Measurements from ENCODE around the gene PPP1R9A.
A peak's percentile ranks its signal among the peaks of the same experiment; 100 is the strongest.

PPP1R9A gene

DNA sequence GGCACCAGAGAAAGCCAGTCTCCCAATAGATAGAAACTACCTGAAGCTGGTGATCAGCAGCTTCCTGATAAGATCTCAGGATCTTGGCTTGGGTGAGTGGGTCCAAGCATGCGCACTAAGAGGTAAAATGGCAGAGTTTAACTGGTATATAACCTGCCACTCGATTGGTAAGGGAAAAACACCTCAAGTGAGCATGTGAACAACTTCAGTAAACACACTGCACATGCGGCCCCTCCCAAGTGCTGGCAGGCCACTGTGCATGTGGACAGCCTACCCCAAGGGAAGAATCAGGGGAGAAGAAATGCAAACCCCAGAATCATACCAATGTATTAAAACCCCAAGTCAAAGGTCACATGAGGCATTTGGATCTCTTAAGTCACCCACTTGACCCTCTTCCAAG lies 434.6 kb downstream of the PPP1R9A start:
- no peaks in the 10 kb centered on the region for H3K9me3 ChIP-seq (ENCODE audit: insufficient read depth, low read depth, low read length)
- H2AFZ ChIP-seq (ENCODE audit: low read length), result no peak overlapping the region
- TF ChIP-seq, protein P1, sequence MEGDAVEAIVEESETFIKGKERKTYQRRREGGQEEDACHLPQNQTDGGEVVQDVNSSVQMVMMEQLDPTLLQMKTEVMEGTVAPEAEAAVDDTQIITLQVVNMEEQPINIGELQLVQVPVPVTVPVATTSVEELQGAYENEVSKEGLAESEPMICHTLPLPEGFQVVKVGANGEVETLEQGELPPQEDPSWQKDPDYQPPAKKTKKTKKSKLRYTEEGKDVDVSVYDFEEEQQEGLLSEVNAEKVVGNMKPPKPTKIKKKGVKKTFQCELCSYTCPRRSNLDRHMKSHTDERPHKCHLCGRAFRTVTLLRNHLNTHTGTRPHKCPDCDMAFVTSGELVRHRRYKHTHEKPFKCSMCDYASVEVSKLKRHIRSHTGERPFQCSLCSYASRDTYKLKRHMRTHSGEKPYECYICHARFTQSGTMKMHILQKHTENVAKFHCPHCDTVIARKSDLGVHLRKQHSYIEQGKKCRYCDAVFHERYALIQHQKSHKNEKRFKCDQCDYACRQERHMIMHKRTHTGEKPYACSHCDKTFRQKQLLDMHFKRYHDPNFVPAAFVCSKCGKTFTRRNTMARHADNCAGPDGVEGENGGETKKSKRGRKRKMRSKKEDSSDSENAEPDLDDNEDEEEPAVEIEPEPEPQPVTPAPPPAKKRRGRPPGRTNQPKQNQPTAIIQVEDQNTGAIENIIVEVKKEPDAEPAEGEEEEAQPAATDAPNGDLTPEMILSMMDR (conservative IDR thresholded peaks at IDR 0.05; ENCODE audit: low read length), result no peak
- TF ChIP-seq EZH2phosphoT487 (IDR thresholded peaks at IDR 0.05; ENCODE audit: borderline replicate concordance), result no peak
- no peak overlapping the region for H3K9ac ChIP-seq (ENCODE audit: low read depth, low read length, poor library complexity, severe bottlenecking)
- H3K4me1 ChIP-seq (ENCODE audit: insufficient read depth, low read length, poor library complexity, severe bottlenecking), result no peaks in the 10 kb centered on the region
- H3K79me2 ChIP-seq (ENCODE audit: insufficient read depth, low read length), result no peaks in the 10 kb centered on the region
- no peaks in the 10 kb centered on the region for H3K9me2 ChIP-seq (replicated peaks; ENCODE audit: low read depth, low read length)
- no peaks in the 10 kb centered on the region for H3K36me3 ChIP-seq (ENCODE audit: insufficient read depth, low read length)
- no peaks in the 10 kb centered on the region for H3F3A ChIP-seq (ENCODE audit: low read depth)
- H3K27me3 ChIP-seq (ENCODE audit: insufficient read depth, low read length, poor library complexity, severe bottlenecking), result no peaks in the 10 kb centered on the region
- no peaks in the 10 kb centered on the region for H4K20me1 ChIP-seq (ENCODE audit: insufficient read depth, low read length, poor library complexity, severe bottlenecking)
- no peak overlapping the region for H3K4me3 ChIP-seq (ENCODE audit: low read length, poor library complexity, severe bottlenecking)
- H3K4me2 ChIP-seq (ENCODE audit: low read depth, low read length, poor library complexity, severe bottlenecking), result no peak overlapping the region

DNA sequence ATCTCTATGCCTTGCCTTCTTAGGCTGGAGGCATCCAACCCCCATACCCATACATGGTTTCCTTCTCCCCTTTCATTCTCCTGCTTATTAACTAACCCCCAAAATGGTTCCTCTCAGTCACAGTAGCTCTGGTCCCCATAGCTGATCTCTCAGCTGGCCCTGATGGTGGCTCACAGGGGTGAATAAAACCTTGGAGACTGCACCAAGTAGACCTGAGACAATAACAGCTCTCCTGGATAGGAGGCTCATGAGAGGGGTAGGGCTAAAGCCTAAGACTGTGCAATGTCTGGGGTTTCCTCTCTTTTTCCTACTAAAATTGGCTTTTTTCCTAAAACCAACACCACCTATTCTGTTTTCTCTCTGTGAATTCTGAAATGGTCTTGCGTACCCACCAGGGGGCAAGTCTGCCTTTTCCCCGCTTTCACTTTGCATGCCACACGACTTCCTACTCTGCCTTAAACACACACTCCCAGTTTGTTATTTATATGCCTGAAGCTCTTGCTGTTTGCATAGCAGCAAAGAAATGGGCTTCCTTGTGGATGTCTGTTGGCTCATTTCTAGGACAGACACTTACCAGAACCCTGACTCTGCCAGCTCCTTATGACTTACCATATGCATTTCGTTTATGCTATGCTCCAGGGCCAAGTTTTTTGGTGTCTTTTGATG lies 435.4 kb downstream of the PPP1R9A start:
- Histone ChIP-seq H3K9me3 (ENCODE audit: insufficient read depth, low read depth, low read length) (no peaks in the 10 kb centered on the region), H3K4me3 (ENCODE audit: low read length, poor library complexity, severe bottlenecking) (no peak overlapping the region), H3K27me3 (ENCODE audit: insufficient read depth, low read length, poor library complexity, severe bottlenecking) (no peaks in the 10 kb centered on the region), H3K79me2 (ENCODE audit: insufficient read depth, low read length) (no peaks in the 10 kb centered on the region), H3F3A (ENCODE audit: low read depth) (no peaks in the 10 kb centered on the region), H4K20me1 (ENCODE audit: insufficient read depth, low read length, poor library complexity, severe bottlenecking) (no peaks in the 10 kb centered on the region), H3K9me2 (replicated peaks; ENCODE audit: low read depth, low read length) (no peaks in the 10 kb centered on the region), H2AFZ (ENCODE audit: low read length) (peak overlapping the region; percentile 54; the same call in 1 of the 2 replicates), H3K9ac (ENCODE audit: low read depth, low read length, poor library complexity, severe bottlenecking) (no peak overlapping the region), H3K4me2 (ENCODE audit: low read depth, low read length, poor library complexity, severe bottlenecking) (no peak overlapping the region), H3K4me1 (ENCODE audit: insufficient read depth, low read length, poor library complexity, severe bottlenecking) (no peaks in the 10 kb centered on the region), H3K36me3 (ENCODE audit: insufficient read depth, low read length) (no peaks in the 10 kb centered on the region)
- TF ChIP-seq, protein P1 (conservative IDR thresholded peaks at IDR 0.05; ENCODE audit: low read length), result peak; percentile 26; the same call in 1 of the 2 replicates
- no peak for TF ChIP-seq EZH2phosphoT487 (IDR thresholded peaks at IDR 0.05; ENCODE audit: borderline replicate concordance)
